Mucosa of descending colon (tissue), 3 donors: ENCODE data around the gene OGFRL1. TPM values are rescaled to one million over a fixed set of nuclear protein-coding genes. Genes with fewer than 3 reads are reported as not detected.
"Not testable (repeated sequence)": the region's sequence is repeated elsewhere in the genome, so short reads cannot be mapped to it uniquely, and the experiment has no call there.

Experiments
- ATAC-seq: fragments of 200-7000 bp; cut with Tn5 transposase; one replicate; pipeline ENCODE4 v1.9.1; 2020; ENCODE audit warnings: mild to moderate bottlenecking, moderate library complexity
- DNase-seq, 3 donors: peaks; one replicate each; pipeline ENCODE4 v3.0.0-alpha.2; 2020
- H3K36me3 ChIP-seq: fragments of 200-600 bp; one replicate; pipeline ENCODE4 v1.8.0; 2021; ENCODE audit warnings: low read depth, mild to moderate bottlenecking
- H3K4me1 ChIP-seq: fragments of 200-600 bp; one replicate; pipeline ENCODE4 v1.8.0; 2021; ENCODE audit warnings: low read depth, mild to moderate bottlenecking
- H3K4me3 ChIP-seq: fragments of 200-600 bp; one replicate; pipeline ENCODE4 v1.8.0; 2021; ENCODE audit warnings: mild to moderate bottlenecking
- H3K9me3 ChIP-seq: fragments of 200-600 bp; one replicate; pipeline ENCODE4 v1.8.0; 2021; ENCODE audit warnings: mild to moderate bottlenecking
- intact Hi-C, 2 donors: fragments of 100-400 bp; cut with DNase I in 1 of 2; cut with micrococcal nuclease in 1 of 2; formaldehyde crosslinking; loops; one replicate each; pipeline versions ENCODE4 v1.11.0 to v1.11.1; 2022; cut with DNase I, micrococcal nuclease
- total RNA-seq, 3 donors: library from RNA; stranded (reverse); fragmentation: NEBNext Ultra II Directional in 2 of 3; extraction: Animal tissue kit (Norgen Biotek cat#: 25700) in 2 of 3; gene quantifications; one replicate each; pipeline versions ENCODE4 v1.2.1 to v1.2.4, GENCODE V29; 2021 to 2023
- TF ChIP-seq, protein P1 (sequence below): fragments of 200-600 bp; IDR thresholded peaks from one replicate; pipeline ENCODE4 v1.8.0; 2022; ENCODE audit warnings: antibody characterized with exemption, mild to moderate bottlenecking
- donor health status: DM: no; HTN: no; CAD: no; lungs with moderate emphysema.
- donor health status: DM: no; HTN: no; CAD: no.
- donor health status: DM: no; HTN: yes; CAD: no.

Gene OGFRL1
- total RNA-seq, 3 donors from 2014 or later: 2.7 to 19.7 (median 6.6) TPM

DNA sequence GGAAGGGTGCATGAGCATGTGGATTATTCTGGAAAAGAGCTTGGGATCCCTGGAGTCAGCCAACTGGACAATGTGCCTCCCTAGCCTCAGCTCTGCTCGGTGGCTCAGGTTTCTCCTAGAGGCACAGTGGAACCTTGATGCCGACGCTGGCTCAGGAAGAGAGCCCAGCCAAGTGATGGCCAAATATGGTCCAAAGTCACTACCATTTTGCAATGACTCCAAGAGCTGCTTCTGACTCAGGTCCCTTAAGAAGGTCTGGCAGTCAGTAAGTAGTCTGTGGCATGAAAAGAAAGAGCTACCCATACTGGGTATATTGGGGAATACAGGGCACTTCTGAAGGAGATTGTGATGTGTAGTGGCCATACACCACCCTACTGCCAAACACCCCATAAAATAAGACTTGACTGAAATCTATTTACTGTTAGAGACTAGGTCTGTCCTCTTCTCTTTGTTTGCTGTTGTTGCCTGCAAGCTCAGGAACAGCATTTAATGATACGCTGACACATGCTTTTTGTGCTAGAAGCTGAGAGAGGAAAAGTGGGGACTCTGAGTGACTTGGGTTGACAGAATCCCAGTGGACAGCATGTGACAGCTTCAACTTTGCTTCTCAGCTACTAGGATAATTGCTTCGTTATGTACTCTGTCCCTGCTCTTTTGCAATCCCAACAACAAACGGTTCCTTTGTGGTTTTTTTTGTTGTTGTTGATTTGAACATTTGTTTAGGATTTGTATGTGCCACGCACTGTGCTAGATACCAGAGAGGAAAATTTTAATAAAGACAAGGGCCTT, 30.3 kb upstream of the OGFRL1 start:
- no peaks in the 10 kb centered on the region for H3K9me3 ChIP-seq
- no peaks in the 10 kb centered on the region for H3K36me3 ChIP-seq
- DNase-seq (no peak), ATAC-seq (no peak)
- no peak overlapping the region for H3K4me3 ChIP-seq
- intact Hi-C loops: no loop called here
- TF ChIP-seq, protein P1, sequence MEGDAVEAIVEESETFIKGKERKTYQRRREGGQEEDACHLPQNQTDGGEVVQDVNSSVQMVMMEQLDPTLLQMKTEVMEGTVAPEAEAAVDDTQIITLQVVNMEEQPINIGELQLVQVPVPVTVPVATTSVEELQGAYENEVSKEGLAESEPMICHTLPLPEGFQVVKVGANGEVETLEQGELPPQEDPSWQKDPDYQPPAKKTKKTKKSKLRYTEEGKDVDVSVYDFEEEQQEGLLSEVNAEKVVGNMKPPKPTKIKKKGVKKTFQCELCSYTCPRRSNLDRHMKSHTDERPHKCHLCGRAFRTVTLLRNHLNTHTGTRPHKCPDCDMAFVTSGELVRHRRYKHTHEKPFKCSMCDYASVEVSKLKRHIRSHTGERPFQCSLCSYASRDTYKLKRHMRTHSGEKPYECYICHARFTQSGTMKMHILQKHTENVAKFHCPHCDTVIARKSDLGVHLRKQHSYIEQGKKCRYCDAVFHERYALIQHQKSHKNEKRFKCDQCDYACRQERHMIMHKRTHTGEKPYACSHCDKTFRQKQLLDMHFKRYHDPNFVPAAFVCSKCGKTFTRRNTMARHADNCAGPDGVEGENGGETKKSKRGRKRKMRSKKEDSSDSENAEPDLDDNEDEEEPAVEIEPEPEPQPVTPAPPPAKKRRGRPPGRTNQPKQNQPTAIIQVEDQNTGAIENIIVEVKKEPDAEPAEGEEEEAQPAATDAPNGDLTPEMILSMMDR: no peak
- H3K4me1 ChIP-seq: no peaks in the 10 kb centered on the region

DNA sequence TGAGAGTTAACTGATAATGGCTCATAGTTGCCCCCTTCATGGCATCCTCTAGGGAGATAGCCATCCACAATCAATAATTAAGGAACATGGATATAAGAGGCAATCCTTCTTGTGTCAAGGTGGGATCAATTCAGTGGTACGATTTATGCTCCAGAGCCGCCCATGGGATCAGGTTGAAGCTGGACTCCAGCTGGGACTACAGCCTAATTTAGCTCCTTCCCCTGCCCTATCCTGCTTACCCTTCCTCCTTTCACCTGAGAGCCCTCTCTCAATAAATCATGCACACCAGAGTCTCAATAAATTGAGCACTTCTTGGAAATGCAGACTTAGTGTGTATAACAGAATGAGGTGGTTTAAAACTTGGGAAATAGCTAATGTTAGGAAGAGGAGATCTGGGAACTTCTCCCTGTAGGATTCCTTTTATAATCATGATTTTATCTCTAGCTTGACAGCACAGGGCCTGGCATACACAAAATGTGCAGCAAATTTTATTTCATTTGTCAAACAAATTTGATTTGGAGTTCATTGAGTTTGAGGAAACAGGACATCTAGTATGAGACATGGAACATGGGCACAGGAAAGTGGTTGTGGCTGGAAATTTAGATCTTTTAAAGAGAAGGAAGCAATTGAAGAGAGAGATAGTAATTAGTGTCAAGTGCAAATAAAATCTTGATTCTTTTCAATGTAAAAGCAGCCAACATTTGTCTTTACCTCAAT, 28.6 kb upstream of the OGFRL1 start:
- Histone ChIP-seq H3K4me1 (no peaks in the 10 kb centered on the region), H3K36me3 (no peaks in the 10 kb centered on the region), H3K4me3 (no peak overlapping the region), H3K9me3 (no peaks in the 10 kb centered on the region)
- intact Hi-C loops: no loop called here
- DNase-seq: no peak
- TF ChIP-seq, protein P1: no peak
- no peak for ATAC-seq

DNA sequence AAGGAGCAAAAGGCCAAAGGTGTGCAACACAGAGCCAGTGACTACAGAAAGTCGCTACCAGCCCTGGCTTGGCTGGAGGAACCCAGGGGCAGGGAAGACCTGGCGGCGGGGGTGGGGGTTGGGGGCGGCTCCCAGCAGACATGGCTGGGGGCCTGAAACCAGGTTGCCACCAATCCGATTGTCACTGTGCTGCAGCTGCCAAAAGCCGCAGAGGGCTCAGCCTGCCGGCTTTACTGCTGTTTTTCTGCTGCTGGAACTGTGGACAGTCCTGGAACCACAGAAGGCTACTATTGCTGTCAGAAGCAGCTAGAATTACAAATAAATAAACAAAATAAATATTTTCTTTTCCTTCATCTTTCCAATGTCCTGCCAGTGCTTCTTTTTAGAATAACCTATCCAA, 25.7 kb upstream of the OGFRL1 start:
- Histone ChIP-seq H3K4me3 (no peak overlapping the region), H3K4me1 (no peaks in the 10 kb centered on the region), H3K9me3 (no peaks in the 10 kb centered on the region), H3K36me3 (no peaks in the 10 kb centered on the region)
- no peak for ATAC-seq
- no peak for DNase-seq
- intact Hi-C loops: no loop called here
- TF ChIP-seq, protein P1: no peak

- intact Hi-C loops, H3K9me3 ChIP-seq, ATAC-seq, DNase-seq, H3K36me3 ChIP-seq, H3K4me3 ChIP-seq, H3K4me1 ChIP-seq: not testable (repeated sequence)
Observed at GRCh38 chr6:71266392-71266791, 22.2 kb upstream of the OGFRL1 start.

DNA sequence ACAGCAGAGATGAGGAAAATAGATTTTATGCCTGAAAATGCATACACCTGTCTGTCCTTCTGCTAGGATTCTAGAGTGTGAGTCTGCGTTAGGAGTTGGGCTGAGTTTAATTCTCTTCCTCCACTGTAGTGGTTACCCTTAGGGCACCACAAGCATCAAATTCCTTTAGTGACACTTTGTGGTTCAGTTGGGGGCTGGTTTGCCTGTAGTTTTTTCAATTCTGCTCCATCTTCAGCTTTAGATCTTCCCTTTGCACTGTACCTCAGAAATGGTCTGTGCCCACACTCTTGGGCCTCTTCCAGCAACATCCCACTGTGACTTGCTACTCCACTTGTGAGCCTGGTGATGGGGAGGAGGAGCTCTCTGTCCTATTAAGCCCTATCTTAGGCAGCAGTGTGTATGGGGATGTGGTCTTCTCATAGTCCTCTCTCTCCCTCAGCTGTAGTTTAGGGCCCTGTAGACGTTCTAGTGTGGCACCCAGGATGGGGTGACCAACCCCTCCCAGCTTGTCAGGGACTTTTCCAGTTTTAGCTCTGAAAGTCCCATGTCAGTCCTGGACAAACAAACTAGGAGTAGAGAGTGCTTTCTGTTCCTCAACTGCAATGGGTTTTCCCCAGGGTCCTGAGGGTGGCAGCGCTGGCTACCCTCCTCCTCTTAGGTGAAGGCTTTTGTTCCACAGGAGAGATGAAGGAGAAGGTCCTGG, 19.7 kb upstream of the OGFRL1 start:
- intact Hi-C loops: no loop called here
- no peaks in the 10 kb centered on the region for H3K9me3 ChIP-seq
- H3K4me3 ChIP-seq: no peak overlapping the region
- TF ChIP-seq, protein P1: no peak
- no peaks in the 10 kb centered on the region for H3K36me3 ChIP-seq
- ATAC-seq (no peak), DNase-seq (no peak)
- no peaks in the 10 kb centered on the region for H3K4me1 ChIP-seq
